ENCODE measurements around the gene CEP128. TPM values are rescaled to one million over a fixed set of nuclear protein-coding genes. Genes with fewer than 3 reads are reported as not detected.

The CEP128 gene
- total RNA-seq, 1 donor from 2014 or later = 9.7 TPM

DNA sequence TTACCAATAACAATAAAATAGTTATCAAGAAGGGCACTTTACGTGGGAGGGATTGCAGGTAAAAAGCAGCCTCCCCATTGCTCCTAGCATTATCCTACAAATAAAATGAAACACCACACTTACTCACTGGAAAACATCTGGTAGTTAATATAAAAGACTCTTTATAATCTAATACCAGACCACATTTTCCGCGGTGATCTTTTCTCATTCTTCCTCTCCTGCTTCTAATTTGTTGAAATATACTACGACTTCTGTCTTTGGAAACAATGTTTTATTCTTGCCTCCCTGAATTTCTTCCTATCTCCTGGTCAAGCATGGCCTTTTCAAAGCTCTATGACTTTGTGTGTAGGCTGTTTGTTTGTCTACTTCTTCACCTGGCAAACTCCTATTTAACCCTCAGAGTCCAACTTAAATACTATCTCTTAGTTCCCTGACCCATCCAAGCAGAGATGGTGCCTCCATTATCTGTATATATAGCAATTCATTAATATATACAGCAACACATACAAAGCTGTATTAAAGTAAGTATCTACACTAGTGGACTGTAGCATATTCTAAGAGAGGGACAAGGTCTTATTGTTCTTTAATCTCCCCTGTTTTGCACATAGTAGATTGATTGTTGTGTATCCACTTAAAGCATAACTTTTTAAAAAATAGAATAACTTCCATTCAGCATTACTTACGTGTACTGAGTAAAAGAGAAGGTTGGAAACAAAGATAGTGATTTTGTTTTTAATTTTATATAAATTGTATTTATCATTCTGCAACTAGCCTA lies 228.3 kb downstream of the CEP128 start:
- H3K27ac Mint-ChIP-seq (ENCODE audit: unreplicated experiment) = no peak overlapping the region
- no peaks in the 10 kb centered on the region for H3K4me1 Mint-ChIP-seq (ENCODE audit: unreplicated experiment)
- no peaks in the 10 kb centered on the region for H3K27me3 Mint-ChIP-seq (ENCODE audit: unreplicated experiment)
- no peaks in the 10 kb centered on the region for H3K36me3 Mint-ChIP-seq (ENCODE audit: unreplicated experiment)
- no peaks in the 10 kb centered on the region for H3K9me3 Mint-ChIP-seq (ENCODE audit: unreplicated experiment)
- TF ChIP-seq, protein P1, sequence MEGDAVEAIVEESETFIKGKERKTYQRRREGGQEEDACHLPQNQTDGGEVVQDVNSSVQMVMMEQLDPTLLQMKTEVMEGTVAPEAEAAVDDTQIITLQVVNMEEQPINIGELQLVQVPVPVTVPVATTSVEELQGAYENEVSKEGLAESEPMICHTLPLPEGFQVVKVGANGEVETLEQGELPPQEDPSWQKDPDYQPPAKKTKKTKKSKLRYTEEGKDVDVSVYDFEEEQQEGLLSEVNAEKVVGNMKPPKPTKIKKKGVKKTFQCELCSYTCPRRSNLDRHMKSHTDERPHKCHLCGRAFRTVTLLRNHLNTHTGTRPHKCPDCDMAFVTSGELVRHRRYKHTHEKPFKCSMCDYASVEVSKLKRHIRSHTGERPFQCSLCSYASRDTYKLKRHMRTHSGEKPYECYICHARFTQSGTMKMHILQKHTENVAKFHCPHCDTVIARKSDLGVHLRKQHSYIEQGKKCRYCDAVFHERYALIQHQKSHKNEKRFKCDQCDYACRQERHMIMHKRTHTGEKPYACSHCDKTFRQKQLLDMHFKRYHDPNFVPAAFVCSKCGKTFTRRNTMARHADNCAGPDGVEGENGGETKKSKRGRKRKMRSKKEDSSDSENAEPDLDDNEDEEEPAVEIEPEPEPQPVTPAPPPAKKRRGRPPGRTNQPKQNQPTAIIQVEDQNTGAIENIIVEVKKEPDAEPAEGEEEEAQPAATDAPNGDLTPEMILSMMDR (IDR thresholded peaks at IDR 0.05) = no peak
- no peak for DNase-seq (ENCODE audit: extremely low spot score, unreplicated experiment)
- no peak overlapping the region for H3K4me3 Mint-ChIP-seq (ENCODE audit: unreplicated experiment)

DNA sequence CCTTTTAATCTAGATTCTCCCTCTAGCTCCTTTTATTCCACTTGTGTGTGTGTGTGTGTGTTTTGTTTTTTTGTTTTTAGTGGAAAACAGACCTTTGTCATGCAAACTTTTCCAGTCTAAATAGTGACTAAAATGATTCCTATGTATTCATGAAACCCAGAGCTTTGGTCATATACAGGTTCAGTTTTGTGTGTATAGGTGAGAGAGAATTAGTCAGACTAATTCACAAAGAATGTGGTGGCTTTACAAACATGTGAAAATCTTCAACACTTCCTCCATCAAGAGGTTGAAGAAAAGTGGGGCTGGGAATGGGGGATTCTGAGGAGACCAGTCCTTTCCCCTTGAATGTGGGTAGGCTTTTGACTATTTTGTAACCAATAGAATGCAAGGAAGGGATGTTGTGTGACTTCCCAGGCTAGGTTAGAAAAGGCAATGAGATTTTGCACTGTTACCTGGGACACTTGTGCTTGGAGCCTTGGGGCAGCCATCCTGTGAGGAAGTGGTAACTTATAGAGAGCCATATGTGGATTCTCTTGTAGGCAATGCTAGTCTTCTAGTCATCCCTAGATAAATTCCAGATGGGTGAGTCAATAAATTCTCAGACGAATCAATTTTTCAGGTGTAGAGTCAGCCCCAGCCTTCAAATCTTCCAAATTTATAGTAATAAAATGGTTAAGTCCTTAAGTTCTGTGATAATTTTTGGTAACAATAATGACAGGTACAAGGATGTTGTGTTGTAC lies 236.1 kb downstream of the CEP128 start:
- Mint-ChIP-seq H3K4me3 (ENCODE audit: unreplicated experiment) (no peak overlapping the region), H3K4me1 (ENCODE audit: unreplicated experiment) (no peaks in the 10 kb centered on the region), H3K36me3 (ENCODE audit: unreplicated experiment) (no peaks in the 10 kb centered on the region), H3K27ac (ENCODE audit: unreplicated experiment) (no peak overlapping the region), H3K9me3 (ENCODE audit: unreplicated experiment) (peaks cover 3% of the 10 kb centered on the region), H3K27me3 (ENCODE audit: unreplicated experiment) (no peaks in the 10 kb centered on the region)
- TF ChIP-seq, protein P1 (IDR thresholded peaks at IDR 0.05) = no peak
- DNase-seq (ENCODE audit: extremely low spot score, unreplicated experiment) = no peak

DNA sequence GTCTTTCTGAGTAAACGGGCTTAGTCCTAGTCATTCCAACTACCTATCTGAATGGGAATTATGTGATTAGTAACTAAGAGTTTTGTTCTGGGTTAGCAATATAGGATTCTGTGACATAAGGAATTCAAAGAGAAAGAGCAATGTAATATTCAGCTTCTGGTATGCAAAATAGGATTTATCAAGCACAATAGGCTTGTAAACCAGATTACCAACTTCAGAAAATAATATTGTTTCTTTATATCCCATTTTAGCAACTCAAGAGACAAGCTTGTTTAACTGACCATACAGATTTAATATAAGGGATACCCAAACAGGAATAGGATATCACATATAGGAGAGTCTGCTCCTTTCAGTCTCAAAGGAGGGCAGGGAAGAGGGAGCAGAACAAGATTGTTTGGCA lies 240.9 kb downstream of the CEP128 start:
- Mint-ChIP-seq H3K36me3 (ENCODE audit: unreplicated experiment) (no peaks in the 10 kb centered on the region), H3K27ac (ENCODE audit: unreplicated experiment) (no peak overlapping the region), H3K27me3 (ENCODE audit: unreplicated experiment) (no peaks in the 10 kb centered on the region), H3K4me3 (ENCODE audit: unreplicated experiment) (no peak overlapping the region), H3K9me3 (ENCODE audit: unreplicated experiment) (no peaks in the 10 kb centered on the region), H3K4me1 (ENCODE audit: unreplicated experiment) (no peaks in the 10 kb centered on the region)
- TF ChIP-seq, protein P1 (IDR thresholded peaks at IDR 0.05) = no peak
- DNase-seq (ENCODE audit: extremely low spot score, unreplicated experiment) = no peak

DNA sequence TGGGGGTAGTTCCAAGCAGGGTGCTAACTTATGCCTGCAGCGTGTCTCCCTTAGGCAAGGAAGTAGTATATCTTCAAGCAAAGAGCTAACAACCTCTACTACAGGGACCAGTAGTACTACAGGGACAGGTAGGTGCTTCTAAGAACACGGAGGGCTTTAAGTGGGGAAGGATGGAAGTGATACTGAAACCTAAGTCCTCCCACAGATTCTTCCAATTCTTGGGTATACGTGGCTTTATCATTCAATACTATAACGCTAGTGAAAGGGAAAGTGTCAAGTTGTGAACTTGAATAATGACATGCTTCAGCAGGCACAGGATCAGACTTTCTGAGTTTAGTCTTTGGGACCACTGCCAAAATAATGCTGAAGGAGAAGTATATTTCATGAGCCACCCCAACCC lies 241.7 kb downstream of the CEP128 start:
- Mint-ChIP-seq H3K27ac (ENCODE audit: unreplicated experiment) (no peak overlapping the region), H3K36me3 (ENCODE audit: unreplicated experiment) (no peaks in the 10 kb centered on the region), H3K4me1 (ENCODE audit: unreplicated experiment) (no peaks in the 10 kb centered on the region), H3K27me3 (ENCODE audit: unreplicated experiment) (no peaks in the 10 kb centered on the region), H3K9me3 (ENCODE audit: unreplicated experiment) (peaks cover 4% of the 10 kb centered on the region), H3K4me3 (ENCODE audit: unreplicated experiment) (no peak overlapping the region)
- TF ChIP-seq, protein P1 (IDR thresholded peaks at IDR 0.05) = no peak
- no peak for DNase-seq (ENCODE audit: extremely low spot score, unreplicated experiment)

DNA sequence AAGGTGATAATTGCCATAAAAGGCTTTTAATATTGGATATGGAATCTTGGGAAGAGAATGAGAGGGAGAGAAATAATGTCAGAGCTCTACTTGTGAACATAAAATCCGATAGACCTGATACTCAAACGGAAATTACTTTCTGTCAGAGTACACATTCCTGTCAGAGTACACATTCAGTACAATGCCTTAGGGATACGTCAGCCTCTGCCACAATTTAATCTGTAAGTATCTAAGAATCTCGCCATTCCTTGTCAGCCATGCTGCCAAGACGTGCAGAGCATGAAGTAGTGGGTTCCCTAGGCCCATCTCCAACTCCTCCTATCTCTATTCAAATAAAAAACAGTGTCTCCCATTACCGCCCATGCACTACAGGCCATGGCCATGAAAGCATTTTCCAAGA lies 242.6 kb downstream of the CEP128 start:
- Mint-ChIP-seq H3K27ac (ENCODE audit: unreplicated experiment) (no peak overlapping the region), H3K27me3 (ENCODE audit: unreplicated experiment) (no peaks in the 10 kb centered on the region), H3K36me3 (ENCODE audit: unreplicated experiment) (no peaks in the 10 kb centered on the region), H3K9me3 (ENCODE audit: unreplicated experiment) (peaks cover 6% of the 10 kb centered on the region), H3K4me3 (ENCODE audit: unreplicated experiment) (no peak overlapping the region), H3K4me1 (ENCODE audit: unreplicated experiment) (no peaks in the 10 kb centered on the region)
- DNase-seq (ENCODE audit: extremely low spot score, unreplicated experiment) = no peak
- TF ChIP-seq, protein P1 (IDR thresholded peaks at IDR 0.05) = no peak
